ENCODE measurements around the gene CCL16.
"Not testable (repeated sequence)": the region's sequence is repeated elsewhere in the genome, so short reads cannot be mapped to it uniquely, and the experiment has no call there.

The CCL16 gene, protein sequence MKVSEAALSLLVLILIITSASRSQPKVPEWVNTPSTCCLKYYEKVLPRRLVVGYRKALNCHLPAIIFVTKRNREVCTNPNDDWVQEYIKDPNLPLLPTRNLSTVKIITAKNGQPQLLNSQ

DNA sequence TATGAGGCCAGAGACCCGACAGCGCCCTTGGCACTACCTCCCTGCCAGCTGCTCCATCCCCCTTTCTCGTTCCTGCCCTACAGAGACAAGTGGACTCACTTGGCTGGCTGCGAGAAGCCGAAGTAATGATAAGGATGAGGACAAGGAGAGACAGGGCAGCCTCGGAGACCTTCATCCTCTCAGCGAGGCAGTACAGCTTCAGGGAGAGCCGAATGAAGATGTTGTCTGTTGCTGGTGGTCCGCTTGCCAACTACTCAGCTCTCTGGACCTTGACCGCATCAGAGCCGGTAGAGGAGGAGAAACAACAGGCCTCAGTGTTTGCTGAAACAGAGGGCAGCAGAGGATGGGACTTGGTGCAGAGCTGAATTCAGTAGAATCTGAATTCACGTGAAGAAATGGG lies at the start of gene CCL16:
Gene CCL16 (minus strand): TSS at position 252 of the 400 bp plus-strand sequence. CDS start 77 bp downstream, at position 175.
- DNase-seq, result no peak

DNA sequence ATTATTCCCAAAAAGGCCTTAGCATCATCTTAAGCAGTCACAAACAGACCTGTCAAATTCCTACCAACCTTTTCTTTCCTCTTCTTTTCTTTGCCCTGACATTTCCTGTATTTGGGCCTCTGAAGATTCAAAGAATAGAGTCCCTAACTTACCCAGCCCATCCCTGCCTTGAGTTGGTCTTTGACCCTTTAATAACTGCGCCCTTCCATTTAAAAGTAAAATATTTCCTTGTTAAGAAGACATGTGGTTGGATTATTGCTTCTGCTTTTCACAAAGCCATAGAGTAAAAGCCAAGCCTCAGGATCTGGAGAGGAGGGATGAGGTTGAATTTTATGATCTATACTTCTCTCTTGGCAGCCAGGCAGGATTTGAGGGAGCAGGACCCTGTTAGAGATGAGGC lies 49.7 kb upstream of the CCL16 start:
- DNase-seq, result no peak

DNA sequence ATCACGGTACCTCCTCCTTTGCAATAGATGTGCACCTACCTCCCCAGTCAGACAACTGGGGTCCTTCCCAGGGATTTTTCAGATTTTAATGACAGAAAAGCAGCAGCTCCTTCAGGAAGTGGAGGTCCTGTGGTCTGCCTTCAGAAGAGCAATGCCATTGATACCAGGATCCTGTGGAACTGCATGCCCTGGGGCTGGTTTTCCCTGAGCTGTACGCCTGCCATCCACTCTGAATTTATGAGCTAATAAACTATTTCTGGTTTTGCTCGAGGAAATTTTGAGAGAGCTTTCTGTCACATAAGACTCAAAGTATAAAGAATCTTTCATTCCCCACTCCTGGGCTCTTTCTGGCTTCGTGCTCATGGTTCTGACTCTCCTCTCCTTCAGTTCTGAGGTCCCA lies 46.5 kb upstream of the CCL16 start:
- DNase-seq, result no peak

DNA sequence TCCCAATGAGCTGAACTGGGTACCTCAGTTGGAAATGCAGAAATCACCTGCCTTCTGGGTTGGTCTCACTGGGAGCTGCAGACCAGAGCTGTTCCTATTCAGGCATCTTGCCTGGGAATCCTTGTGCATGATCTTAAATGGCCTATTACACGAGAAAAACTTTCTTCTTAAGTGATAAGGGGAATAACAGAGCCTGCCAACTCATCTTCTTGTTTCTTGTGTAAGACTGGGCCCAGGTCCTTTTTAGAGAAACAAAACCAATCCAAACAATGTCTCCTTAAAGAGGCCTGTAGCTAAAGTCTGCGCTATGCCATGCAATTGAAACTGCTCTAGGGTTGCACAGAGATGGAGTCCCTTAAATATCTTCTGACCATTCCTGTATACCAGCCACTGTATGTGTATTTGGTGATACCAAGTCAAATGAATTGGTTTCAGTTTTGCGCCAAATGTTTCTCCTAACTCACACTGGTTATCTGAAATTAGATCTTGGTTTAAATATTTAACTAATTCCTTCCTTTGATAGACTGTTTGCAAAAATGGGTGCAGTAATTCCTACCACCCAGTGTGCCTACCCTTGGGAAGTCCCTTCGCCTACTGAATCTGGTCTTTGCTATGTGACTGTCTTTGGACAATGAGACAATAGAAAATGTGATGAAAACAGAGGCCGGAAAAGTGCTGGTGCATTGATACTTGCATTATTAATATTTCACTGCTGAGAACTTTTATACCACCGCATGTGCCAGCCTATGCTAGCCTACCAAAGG lies 43.0 kb upstream of the CCL16 start:
- no peak for DNase-seq

DNA sequence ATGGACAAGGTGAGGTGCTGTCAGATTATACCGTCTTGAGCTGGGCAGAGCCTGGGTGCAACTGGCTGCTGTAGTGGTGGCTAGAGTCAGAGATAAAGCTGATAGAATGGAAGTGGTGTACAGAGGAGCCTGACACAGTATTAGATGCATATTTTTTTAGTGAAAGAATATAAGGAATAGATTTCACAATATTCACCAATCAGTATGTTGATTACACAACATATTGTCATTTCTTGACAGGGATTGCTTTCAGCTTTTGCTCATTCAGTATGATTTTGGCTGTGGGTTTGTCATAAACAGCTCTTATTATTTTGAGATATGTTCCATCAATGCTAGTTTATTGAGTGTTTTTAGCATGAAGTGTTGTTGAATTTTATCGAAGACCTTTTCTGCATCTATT lies 38.1 kb upstream of the CCL16 start:
- DNase-seq, result no peak

DNA sequence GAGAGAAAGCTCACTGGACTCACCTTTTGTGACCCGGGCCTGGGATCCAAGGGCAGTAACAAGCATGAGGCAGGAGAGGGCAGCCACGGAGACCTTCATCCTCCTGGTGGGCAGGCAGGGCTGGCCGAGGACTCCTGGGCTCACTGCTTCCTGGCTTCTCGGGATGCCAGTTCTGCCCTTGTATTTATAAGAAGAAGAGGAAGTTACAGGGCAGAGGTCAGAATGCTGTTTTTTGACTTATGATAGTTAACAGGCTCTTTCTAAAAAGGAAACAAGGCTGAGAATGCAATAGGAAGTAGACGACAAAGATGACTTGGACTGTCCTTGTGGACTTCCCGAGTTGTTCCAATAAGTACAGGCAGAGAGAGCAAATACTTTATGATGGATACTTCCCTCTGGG lies 36.5 kb upstream of the CCL16 start, which contains the start of gene CCL23:
Gene CCL23 (minus strand): TSS at position 174 of the 400 bp plus-strand sequence. CDS start 75 bp downstream, at position 99.
- DNase-seq, result no peak

DNA sequence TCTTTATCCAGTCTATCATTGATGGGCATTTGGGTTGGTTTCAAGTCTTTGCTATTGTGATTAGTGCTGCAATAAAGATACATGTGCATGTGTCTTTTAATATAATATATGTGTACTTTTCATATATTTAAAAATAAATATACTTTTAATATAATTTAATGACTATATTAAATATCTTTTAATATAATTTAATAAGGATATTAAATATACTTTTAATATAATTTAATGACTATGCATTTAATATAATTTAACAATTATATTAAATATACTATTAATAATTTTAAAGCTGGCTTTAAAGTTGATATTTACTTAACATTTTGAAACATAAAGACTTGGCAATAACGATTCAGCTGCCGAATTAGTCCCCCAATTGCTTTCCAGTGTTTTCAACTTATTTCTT lies 35.3 kb upstream of the CCL16 start:
- DNase-seq, result no peak

DNA sequence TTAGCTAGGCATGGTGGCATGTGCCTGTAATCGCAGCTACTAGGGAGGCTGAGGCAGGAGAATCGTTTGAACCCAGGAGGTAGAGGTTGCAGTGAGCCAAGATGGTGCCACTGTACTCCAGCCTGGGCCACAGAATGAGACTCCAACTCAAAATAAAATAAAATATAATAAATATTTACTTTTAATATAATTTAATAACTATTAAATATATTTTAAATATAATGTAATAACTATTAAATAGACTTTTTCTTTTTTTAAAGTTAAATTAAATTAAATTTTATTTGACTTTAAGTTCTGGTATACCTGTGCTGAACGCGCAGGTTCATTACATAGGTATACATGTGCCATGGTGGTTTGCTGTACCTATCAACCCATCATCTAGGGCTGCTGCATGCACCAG lies 34.6 kb upstream of the CCL16 start:
- not testable (repeated sequence) for DNase-seq

DNA sequence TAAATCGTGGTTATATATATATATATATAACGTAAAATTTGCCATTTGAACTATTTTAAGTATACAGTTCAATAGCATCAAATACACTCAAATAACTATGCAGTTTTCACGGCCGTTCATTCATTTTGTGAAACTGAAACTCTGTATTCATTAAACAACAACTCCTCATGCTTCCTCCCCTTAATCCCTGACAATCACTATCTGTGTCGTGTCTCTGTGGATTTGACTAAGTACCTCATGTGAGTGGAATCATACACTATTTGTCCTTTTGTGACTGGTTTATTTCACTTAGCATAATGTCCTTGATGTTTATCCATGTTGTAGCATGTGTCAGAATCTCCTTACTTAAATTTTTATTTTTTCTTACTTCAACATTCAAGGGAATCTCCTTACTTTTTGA lies 33.6 kb upstream of the CCL16 start:
- DNase-seq, result no peak

DNA sequence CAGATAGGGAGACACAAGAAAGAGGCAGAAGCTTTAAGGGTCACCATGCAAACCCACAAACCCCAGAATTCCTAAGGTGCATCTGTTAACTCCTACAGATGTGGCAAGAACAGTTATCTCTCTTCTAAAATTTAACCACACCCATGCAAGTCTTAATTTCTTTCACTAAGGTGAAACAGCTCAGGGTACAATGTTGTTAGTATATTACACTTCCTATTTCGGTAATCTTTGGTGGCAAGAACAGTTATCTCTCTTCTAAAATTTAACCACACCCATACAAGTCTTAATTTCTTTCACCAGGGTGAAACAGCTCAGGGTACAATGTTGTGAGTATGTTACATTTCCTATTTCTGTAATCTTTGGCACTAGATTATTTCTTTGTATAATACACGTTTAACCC lies 29.9 kb upstream of the CCL16 start:
- no peak for DNase-seq

DNA sequence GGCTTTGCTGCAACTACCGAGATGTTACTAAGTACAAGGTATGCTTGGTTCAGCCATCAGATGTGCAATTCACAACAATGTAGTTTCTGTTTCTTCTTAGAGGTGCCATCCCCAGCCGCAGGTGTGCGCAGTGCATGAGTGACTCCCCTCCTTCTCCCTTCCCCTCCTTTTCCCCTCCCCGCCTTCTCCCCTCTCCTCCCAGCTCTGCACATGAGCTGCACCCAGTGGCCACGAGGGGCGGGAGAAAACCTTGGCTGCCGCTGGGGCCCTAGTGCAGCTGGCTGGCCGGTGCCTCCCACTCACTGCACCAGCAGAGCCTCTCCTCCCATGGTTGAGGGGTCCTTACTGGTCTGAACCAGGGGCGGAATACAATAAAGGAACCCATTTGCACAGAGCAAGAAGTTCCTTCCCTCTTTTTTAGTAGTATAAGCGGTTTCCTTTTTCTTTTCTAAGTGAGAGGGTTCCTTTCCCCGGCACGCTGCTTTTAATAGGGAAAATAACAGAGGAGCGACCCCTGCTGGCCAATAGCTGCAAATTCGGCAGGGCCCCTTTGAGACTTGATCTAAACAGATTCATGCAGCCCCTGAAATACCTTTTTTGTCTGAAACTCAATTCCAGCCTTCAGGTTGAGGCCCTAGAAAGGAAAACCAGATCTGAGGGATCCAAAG lies 27.8 kb upstream of the CCL16 start:
- no peak for DNase-seq

DNA sequence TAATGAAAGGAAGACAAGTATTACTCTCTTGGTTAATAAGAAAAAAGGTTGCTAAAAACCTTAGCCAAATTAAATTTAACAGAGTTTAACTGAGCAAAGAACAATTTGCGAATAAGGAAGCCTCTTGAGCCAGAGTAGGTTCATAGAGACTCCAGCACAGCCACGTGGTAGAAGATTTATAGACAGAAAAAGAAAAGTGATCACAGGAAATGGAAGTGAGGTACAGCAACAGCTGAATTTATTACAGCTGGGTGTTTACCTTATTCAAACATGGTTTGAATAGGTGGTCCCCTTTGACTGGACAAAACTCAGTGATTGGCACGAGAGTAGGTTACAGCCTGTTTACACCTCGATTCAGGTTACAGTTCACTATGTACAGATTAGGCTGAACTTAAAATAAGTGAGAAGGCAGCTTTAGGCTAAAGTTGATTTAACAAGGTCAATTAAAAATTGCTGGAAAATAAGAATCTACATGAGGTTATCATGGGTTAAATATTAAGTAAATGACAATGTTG lies 23.4 kb upstream of the CCL16 start:
- no peak for DNase-seq

DNA sequence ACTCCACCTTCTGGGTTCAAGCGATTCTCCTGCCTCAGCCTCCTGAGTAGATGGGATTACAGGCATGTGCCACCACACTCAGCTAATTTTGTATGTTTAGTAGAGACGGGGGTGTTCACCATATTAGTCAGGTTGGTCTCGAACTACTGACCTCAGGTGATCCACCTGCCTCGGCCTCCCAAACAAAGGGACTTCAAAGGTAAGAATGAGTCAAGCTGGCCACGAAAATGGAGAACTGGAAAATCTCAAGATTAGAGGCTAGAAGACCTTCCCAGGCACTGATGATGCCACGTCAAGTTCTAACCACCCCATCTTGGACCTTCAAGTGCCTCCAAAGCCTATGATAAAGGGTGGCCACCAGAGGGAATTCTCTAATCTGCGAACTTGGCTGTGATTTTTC lies 21.3 kb upstream of the CCL16 start:
- no peak for DNase-seq

DNA sequence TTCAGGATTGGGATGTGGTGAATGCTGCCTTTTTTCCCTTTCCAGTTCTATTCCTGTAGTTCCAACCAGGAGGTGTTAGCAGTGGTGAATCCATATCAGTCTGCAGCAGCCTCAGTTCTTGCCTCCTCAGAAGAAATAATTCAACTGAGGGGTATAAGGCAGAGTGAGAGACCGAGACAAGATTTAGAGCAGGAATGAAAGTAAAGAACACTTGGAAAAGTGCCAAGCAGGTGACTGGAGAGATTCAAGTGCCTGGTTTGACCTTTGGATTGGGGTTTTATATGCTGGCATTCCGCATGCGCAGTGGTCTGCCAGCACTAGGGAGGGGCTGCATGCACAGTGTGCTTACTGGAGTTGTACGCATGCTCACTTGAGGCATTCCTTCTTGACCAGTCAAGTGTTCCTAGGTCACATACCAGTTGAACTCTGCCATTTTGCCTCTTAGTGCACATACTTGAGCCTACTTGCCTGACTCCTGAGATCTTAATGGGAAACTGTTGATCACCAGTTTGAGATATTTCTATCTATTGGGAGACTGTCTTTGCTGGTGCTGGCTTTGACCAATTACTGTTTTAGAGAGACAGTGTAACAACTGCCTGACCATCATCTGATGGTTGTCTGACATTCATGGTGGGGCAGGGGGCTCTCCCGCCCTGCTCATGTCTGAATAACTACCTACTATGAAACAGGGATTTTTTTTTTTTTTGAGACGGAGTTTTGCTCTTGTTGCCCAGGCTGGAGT lies 20.7 kb upstream of the CCL16 start:
- DNase-seq, result no peak

DNA sequence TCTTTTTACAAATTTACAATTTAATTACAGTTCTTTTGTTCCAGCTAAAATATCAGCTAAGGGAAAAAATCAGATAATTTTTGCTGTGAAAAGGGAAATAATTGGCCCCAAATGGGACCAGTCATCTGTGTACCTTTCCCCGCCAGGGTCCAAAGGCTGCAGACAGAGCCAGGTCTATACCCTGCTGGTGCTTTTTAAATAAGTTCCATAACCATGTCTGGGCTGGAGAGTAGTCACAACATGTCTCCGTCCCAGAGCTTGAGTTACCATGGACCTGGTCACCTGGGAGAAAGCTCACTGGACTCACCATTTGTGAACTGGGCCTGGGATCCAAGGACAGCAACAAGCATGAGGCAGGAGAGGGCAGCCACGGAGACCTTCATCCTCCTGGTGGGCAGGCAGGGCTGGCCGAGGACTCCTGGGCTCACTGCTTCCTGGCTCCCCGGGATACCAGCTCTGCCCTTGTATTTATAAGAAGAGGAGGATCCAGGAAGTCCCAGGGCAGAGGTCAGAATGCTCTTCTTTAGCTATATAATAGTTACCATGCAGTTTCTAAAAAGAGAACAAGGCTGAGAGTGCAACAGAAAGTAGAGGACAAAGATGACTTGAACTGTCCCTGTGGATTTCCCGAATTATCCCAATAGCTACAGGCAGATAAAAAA lies 19.9 kb upstream of the CCL16 start, which contains the start of gene CCL15:
Gene CCL15 (minus strand): TSS at position 444 of the 662 bp plus-strand sequence. CDS start 61 bp downstream, at position 383.
- no peak for DNase-seq

DNA sequence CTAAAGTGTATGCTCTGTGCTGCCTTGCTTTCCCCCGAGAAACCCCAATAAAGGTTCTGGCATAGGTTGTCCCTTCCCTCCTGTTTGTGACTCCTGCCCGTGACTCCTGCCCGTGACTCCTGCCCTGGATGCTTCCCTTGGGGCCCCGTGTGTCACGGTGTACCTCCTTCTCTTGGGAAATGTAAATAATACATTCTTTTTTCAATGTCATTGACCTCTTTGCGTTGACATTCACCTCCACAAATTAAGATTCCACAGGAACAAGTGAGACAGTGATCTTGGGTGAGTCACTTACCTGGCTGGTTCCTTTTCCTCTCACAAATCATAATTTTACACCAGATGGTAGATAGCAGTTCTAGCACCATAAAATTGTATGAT lies 19.4 kb upstream of the CCL16 start:
- no peak for DNase-seq

DNA sequence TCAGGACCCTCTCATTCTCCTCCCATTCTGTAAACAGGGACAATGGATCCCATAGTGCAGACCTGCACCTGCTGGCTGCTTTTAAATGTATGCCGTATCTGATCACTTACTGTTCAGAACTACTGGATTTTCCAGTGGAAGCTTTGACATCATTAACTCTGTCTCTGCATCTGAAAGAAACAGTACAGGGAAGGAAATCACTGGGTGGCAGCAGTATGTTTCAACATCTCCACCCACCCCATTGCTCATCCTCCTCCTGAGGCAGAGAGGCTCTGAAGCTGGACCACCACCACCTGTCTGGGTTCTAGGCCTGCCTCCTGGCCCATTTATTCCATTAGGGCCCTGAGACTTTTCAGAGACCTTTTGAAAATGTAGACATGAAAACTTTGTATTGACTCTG lies 17.5 kb upstream of the CCL16 start:
- DNase-seq, result no peak

DNA sequence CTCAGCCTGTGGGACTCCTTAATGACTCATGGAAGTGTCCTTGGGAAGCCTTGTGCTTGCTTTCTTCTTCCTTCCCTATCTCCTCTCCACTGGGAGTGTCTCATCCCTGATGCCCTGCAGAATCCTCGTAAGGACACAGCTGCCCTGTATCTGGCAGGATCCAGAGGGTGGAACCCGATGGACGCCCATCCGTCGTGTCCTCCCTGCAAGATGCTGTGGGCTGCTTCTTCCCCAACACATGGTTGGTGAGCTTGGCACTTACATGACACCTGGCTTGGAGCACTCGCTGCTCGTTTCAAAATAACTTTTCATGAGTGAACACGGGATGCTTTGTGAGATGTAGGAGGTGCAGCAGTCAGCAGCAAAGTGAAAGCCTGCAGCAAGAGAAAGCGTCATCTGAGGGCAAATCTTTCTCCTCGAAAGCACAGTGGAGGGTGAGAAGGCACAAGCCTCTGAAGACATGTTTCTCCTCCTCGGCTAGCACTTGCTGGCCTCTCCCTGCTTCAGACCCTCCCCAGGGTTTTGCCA lies 16.8 kb upstream of the CCL16 start:
- DNase-seq, result no peak

DNA sequence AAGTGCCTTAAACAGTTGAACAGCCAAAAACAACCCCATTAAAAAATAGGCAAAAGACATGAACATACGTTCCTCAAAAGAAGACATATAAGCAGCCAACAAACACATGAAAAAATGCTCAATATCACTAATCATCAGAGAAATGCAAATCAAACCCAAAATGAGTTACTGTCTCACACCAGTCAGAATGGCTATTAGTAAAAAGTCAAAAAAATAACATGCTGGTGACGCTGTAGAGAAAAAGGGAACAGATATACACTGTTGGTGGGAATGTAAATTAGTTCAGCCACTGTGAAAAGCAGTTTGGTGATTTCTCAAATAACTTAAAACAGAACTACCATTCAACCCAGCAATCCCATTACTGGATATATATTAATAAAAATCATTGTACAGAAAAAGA lies 14.0 kb upstream of the CCL16 start:
- DNase-seq, result not testable (repeated sequence)

DNA sequence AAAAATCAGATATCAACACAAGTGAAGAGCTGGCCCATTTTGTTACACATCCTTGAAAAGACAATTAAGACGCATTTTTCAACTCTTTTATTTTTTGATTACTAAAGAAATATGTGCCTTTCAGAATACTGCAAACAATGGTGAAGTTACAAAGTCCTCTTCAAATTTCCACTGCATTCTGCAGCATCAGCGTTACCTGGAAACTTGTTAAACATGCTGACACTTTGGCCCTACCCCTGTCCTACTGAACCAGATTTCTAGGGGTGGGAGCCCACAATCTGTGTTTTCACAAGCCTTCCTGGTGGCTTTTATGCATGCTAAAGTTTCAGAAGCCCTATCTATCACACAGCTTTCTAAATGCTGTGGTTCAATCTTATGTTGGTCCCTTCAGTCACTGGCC lies 9.8 kb upstream of the CCL16 start:
- no peak for DNase-seq

DNA sequence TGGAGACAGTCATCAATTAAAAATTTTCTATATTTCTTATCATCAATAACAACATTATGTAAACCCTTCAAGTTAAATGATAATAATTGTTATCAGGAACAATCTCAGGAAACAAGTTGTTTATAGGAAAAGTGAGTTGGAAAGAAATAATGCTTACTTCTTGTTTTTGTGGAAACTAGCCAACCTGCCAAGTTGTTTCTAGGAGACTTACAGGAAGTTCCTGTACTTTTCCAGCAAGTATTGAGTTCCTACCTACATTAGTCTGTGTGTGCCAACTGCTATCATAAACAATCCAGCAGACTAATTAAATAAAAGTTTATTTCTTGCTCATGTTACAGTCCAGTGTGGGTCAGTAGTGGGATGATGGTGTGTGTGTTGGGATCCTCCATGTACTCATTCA lies 6.9 kb upstream of the CCL16 start:
- no peak for DNase-seq

DNA sequence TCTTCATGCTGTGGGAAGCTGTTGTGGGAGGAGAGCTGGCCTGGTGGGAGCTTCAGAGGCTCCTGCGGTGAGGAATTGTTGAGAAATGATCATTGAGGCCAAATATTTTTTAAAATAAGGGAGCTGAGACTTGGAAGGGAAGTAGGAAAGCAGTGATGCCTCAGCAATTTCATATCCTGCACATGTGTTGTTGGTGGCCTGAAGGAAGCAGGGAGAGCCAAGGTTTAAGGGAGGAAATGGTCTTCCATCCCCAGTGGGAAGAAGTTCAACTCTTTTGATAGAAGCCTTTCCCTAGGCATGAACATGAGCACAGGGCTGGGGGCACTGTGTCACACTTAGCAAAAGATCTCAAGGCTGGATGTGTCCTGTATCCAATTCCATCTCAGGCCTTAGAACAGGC lies 5.3 kb upstream of the CCL16 start, which contains the start of gene CCL14:
Gene CCL14 (minus strand): TSS at position 87 of the 400 bp plus-strand sequence. CDS start 80 bp downstream, at position 7.
- no peak for DNase-seq
